GM19043 (cell line): ENCODE data around the gene ST6GALNAC1.

Experiments
- ATAC-seq: cut with Tn5 transposase; IDR thresholded peaks from one replicate; pipeline ENCODE4 v1.9.1; 2021; ENCODE audit warnings: low read depth; ENCODE audit not compliant: unreplicated experiment

ST6GALNAC1 gene

DNA sequence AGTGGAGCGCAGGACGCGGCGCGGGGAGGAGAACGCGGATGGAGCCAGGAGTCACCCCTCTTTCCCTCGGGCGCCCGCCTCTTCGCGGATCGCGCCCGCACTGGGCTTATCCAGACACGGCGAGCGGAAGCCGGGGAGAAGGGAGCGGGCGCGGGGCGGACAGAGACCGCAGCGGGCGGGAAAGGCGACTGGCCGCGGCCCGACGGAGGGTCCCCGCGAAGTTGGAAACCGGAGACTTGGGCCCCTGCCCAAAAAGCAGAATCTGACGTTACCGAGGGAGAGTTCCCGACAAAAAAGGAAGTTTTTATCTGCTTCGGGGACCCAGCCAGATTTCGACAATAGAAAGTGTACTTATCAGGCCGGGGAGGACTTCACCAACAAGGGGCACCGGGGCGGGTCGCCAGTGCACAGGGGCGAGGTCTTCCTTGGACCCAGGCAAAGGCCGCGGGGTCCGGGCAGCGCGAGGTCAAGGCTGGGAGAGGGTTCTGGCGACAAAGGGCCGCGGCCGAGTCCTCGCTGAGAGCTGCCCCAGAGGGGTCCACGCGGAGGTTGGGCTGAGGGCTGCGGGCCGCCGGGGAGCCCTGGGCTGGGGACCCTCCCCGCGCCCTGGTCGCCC lies 58.4 kb downstream of the ST6GALNAC1 start:
- no peak for ATAC-seq

DNA sequence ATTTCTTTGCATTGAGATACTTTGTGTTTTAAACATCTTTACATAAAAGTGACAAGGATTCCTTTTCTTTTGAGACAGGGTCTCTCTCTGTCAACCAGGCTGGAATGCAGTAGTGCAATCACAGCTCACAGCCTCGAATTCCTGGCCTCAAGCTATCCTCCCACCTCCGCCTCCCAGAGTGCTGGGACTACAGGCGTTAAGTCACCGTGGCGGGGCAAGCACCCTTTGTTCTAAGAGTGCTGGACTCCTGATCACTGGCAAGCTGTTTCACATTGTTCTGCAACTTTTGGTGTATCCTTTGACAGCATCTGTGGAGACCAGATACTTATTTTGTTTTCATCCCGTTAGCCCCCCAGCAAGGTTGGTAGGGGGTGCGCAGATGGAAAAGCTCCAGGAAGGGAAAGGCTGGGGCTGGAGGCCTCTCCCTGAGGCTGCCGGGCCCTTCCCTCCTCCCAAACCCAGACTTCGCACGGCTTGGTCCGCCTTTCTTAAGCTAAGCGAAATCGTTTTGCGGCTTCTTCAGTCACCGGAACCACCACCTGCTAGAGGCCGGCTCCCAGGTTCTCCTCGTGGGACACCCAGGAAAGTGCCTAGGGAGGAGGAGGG lies 59.0 kb downstream of the ST6GALNAC1 start:
- ATAC-seq = no peak

DNA sequence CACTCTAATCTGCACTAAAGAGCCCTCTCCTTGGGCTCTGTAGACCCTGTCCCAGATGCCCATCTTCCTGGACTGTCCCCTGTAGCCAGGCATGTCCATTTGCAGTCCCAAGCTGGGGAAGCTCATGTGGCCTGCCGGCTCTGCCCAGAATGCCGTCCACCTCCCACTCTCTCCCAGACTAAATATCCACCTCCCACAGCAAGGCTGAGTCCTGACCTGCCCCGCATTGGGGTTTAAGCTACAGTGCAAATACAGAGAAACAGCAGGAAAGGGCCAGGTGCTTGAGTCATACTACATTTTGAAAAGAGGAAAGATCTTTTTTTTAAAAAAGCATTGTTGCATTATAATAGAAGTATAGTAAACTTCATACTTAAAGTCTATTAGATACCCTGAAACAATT lies 60.9 kb downstream of the ST6GALNAC1 start:
- no peak for ATAC-seq

DNA sequence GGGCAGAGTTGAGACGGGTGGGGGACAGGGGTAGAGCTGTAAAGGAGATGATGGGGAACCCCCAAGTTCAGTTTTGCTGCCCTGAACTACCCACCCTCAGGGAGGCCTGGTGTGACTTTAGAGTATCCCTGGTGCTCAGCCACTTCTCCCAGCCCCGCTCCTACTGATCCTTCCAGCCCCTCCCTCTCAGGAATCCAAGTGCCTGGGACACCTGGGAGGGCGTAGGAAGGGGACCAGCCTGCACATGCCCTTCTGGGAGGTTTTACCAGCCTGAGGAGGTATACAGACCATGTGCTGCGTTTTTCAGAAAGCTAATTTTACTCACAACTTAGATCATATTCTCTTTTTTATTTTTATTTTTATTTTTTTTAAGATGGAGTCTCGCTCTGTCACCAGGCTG lies 62.0 kb downstream of the ST6GALNAC1 start:
- ATAC-seq = no peak

DNA sequence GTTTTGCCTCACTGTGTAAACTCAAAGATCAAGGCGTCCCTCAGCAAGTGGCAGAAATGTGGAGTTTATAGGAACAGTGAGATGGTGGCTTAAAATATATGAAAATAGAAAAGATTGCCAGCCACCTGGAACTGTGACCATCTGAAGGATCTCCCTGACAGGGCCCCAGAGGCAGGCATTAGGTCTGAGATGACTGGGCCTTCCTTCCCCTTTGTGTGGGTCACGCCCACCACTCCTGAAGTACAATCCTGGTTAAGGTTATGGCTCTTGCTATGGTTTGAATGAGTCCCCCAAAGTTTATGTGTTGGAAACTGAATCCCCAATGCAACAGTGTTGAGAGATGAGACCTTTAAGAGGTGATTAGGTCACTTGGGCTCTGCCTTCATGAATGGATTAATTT lies 64.3 kb downstream of the ST6GALNAC1 start:
- ATAC-seq = no peak

DNA sequence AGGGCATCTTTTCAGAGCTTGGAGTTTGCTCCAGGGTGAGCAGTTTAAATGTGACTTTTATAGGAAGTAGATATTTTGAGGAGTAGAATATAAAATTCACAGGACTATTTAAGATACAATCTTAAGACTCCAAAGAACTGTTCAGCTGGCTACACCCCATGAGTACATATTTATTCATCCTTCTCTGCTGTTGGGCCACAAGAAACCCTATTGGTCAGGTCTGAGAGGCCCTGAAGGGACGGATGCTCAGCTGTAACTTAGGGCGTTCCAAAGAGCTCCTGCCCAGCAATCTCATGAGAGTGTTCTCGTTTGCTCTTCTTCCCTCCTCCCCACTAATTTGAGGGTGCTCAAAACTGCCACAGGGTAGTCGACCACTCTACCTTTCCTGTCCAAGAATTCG lies 65.2 kb downstream of the ST6GALNAC1 start:
- no peak for ATAC-seq

DNA sequence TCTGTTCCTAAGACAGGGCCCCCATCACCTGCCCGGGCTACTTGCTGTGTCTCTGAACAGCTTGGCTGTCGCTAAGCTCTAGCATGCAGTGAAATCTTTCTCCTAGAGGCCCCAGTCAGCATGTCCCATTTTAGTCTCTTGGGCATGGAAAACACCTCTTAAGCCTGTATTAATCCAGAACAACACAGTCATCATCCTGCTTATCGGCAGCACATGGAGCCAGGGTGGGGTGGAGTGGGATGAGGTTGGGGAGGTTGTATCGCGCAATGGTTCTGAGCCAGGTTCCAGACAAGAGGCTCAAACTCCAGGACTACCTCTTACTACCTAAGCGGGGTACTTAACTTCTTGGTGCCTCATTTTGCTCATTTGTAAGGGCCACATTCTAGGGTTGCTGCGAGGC lies 65.7 kb downstream of the ST6GALNAC1 start:
- ATAC-seq = no peak

DNA sequence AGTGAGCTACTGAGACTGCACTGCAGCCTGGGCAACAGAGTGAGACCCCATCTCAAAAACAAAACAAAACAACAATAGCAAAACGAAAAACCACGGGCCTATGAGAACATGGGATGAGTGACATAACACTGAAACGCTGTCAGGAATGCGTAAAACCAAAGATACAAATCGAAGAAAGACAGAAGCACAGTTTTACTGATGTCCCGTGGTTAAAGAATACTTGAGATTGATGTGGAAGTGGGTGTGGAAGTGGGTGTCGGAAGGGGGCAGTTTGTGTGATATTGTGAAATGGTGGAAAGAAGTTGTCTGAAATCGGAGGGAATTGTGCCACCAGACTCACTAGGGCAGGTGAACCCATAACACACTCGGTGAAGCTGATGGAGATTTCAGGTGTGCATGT lies 67.4 kb downstream of the ST6GALNAC1 start:
- no peak for ATAC-seq

DNA sequence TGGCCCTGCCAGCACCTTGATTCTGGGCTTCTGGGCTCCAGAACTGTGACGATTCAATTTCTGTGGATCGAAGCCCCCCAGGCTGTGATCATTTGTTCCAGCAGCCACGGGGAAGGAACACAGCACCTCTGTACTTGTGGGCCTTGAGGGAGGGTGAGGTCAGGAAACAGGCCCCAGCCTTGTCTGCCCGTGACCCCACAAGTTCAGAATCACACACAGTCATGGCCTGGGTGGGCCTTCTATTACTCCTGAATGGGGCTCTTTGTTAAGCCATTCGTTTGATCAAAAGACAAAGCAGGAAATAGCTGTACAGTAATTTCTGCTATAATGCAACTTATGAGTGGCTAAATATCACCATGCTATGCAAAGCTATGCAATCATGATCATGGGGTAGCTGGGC lies 68.0 kb downstream of the ST6GALNAC1 start:
- ATAC-seq = no peak
